DMS53 treated with DMSO at 0.1 percent for 48 hours (cell line): ENCODE measurements around the gene CHST15.
"Not testable (repeated sequence)": the region's sequence is repeated elsewhere in the genome, so short reads cannot be mapped to it uniquely, and the experiment has no call there.

ENCODE experiments used
- DNase-seq: peaks from one replicate; lab custom pipeline; 2025; ENCODE audit not compliant: unreplicated experiment; lab: John Stamatoyannopoulos, UW

CHST15 gene

DNA sequence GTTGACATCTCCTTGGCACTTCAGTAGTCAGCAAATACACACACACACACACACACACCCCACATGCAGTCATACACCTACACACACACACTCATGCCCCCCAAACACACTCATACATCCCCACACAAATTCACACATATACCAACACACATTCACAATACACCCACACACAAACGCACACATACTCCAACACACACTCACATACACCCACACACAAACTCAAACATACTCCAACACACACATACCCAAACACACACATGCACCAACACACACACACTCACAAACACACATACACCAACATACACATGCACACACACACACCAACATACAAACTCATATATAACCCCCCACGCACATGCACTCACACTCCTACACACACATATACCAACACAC, 31.4 kb upstream of the CHST15 start:
- DNase-seq: no peak

DNA sequence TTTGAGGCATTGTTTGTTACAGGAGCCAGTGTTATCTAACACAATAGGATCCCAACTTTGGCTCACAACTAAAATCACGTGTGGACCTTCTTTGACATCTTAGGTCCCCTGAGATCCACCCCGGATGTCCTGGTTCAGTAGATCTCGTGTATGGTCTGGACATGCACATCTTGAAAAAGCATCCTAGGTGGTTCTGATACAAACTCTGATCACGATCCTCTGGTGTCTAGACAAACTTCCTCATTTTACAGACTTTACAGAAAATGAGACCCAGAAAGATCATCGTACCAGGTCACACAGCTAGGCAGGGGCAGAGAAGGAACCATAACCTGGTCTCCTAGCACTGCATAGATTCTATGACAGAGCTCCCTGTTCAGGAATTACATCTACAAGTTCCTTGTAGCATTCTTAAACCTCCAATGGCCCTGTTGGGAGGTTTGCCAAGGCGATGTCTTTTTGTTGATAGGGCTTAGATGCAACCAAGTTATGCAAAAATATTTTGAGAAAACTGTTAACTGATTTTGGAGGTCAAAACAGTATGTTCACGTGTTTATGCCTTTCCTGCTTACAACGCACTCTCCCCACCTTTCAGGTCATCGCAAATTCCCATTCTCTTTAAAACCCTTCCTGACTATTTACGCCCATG, 30.8 kb upstream of the CHST15 start:
- no peak for DNase-seq

DNA sequence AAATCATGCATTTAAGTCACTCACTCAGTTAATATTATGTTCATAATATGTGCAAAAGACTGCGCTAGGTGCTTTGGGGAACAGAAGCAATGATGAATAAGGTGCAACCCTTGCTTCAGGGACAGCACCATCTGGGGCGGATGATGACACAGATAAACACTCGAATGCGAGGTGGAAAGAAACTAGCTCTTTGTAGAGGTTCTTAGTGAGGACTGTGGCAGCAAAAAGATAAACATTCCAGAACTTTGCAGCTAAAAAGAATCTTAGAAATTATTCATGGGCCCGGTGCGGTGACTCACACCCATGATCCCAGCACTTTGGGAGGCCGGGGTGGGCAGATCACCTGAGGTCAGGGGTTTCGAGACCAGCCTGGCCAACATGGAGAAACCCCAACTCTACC, 29.8 kb upstream of the CHST15 start:
- DNase-seq: no peak

DNA sequence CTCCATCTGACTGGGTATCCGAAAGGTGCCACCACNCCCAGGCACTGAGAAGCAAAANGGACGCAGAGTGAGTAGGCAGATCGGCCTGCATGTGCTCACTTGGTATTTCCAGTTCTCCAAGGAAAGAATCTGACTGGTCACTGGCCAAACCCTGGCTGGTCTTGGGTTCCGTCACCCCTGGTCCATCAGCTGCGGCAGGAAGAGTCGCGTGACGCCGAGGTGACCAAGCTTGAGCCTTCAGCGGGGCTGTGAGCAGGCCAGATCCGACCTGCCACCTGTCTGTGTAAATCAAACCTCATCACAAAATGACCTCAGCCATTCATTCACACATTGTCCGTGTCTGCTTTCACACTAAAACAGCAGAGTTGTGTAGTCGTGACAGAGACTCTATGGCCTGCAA, 28.8 kb upstream of the CHST15 start:
- DNase-seq: no peak

DNA sequence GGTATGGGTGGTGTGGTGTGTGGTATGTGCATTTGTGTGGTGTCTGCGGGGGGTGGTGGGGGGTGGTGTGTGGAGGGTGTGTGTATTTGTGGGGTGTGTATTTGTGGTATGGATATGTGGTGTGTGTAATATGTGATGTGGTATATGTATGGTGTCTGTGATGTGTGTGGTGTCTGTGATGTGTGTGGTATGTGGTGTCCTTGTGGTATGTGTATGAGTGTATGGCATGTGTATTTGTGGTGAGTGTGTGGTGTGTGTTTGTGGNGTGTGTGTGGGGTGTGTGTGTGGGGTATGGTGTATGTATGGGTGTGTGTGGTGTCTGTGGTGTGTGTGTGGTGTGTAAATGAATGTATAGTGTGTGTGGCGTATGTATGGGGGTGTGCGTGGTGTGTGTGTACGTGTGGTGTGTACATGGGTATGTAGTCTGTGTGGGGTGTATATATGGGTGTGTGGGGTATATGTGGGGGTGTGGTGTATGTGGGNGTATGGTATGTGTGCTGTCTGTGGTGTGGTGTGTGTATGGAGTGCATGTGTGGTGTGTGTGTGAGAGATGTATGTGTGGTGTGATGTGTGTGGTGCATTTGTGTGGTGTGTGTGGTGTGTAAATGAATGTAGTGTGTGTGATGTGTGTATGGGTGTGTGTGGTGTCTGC, 27.1 kb upstream of the CHST15 start:
- no peak for DNase-seq

DNA sequence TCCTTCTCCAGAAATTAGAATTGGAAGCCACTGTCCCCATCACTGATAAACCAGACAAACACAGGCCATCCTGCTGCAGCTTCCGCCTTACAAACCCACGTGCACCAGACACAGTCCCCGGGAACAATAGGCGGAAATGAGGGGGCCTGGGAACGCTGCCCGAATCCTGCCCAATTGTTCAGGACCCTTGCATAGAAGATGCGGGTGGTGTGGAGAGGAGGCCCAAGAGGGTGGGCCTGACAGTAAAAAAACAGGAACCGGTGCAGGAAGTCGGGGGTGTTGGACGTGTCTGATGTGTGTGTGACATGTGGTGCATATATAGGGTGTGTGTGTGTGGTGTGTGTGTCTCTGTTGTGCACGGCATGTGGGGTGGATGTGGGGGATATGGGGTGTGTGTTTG, 26.5 kb upstream of the CHST15 start:
- no peak for DNase-seq

DNA sequence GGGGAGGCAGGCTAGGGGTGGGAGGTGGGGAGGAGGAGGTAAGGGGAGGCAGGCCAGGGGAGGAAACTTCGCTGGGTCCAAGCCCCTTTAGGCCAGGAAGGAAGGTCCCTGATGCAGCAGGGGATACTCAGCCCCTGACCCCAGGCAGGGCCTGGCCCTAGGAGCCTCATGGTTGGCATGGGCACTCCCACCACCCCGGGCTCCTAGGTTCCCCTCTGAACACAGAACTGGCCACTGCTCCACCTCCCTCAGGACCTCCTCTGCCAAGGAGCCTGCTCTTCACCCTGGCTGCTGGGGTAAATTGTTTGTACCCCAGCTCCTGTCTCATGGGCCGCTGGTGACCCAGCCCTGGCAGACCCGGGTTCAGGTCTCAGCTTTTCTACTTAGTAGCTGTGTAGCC, 25.8 kb upstream of the CHST15 start:
- no peak for DNase-seq

DNA sequence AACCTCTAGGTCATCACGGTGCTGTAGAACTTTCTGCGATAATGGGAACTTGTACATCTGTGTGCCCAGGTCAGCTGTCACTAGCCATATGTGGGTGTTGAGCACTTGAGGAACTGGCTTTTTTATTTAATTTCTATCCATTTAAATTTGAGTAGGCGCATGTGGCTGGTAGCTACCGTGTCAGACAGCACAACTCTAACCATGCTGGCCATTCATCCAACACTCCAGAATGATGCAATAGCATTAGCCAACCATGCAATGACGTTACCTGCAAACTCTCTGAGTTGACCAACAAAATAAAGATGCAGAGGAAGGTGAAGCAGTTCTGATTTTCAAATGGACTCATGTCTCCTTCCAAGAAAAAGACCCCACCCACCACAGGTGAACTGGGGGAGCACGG, 24.4 kb upstream of the CHST15 start:
- no peak for DNase-seq

DNA sequence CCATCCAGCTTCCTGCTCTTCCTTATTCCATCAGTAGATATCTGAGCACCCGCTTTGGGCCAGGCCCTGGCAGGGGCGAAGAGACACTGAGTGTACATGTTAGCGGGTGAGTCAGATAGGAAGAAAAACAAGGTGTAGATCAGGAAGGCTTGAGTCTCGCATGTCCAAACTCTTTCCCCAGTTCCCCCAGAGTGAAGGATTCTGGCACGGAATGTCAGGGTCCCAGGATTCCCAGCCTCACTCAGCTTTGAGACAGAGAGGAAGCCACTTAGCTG, 24.1 kb upstream of the CHST15 start:
- DNase-seq: no peak

DNA sequence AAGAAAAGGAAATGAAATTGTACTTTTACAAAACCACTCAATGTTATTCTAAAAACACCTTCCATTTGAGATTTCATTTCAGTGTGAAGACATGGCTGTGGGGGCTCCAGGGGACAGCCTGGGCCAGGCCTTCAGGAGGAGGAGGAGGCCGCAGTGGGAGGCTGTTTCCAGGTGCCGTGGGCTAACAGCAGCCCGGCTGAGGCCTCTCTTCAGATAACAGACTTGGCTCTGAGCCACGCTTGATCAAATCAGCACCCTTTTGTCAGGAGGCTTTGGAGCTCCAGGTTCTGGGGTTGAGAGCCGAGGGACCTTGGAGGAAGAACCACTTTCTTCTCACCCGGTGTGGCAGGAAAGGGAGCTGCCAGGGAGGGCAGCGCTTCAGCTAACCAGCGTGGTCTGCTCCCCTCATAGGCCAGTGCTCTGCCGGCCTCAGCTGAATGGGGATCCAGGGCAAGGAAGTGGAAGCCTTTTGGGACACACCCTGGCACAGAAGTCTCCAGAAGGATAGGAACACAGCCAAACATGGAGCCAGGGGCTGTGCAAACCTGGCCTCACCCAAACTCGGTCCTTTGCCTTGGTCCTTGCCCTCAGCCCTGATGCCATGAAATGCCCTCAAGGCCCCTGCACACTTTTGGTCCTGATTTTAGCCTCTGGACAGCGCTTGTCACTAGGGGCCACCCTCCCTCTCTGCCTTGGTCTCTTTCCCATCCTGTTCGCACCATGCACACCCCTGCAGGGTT, 23.5 kb upstream of the CHST15 start:
- DNase-seq: no peak

DNA sequence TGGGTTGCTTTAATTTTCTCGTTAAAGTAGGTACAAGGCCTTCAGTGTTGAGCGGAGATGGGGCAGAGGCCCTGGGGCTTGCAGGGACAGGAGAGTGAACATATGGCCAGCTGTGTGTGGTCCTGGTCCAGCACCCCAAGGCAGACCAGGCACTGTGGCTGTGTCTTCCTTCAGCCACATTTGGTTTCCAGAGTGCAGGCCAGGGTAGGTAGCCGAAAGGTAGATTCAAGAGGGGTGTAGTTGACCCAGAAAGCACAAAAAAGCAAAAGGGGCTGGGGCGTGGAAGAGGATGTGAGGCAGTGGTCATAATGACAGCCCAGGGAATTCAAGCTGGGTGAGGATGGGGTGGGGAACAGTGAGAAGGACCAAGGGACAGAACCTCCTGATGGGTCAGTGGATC, 21.3 kb upstream of the CHST15 start:
- DNase-seq: no peak

DNA sequence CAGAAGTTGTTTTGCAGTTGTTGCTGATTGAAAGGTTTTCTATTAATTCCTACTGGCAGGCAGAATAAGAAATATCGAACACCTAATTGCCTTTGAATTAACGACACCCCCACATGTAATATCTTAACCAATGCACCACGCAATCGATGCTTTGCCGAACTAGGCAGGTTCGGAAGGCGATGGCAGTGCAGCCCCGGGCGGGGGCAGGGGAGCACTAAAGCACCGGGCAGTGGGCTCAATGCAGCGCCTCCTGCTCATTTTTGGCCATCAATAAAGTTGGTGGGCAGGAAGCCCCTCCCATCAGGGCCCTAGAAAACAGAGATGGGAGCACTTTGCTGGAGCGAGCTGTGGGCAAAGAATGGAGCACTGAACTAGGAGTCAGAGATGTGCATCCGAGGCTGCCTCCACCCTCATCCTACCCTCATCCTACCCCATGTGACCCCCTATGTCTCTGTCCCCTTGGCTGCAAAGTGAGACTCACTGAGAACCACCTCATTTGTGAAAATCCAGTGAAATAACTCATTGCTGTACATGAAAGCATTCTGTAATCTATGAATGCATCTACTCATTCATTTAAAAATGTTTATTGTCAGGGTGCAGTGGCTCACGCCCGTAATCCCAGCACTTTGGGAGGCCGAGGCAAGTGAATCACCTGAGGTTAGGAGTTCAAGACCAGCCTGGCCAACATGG, 19.6 kb upstream of the CHST15 start:
- no peak for DNase-seq

DNA sequence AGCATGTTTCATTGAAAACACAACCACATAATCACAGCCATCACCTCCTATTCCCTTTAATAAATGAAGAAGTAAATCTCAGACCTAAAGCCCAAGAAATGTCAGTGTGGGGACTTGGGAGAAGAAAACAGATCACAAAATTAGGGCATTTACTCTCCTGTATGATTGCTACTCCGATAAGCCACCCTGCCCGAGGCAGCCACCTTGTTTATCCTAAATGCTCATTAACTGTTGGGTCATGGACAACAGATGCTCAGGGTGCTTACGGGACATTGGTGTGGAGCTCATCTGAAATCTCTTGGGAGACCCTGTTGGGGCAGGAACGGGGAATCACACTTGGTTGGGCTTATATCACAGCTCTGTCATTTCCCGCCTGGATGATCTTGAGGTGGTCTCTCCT, 17.5 kb upstream of the CHST15 start:
- no peak for DNase-seq

DNA sequence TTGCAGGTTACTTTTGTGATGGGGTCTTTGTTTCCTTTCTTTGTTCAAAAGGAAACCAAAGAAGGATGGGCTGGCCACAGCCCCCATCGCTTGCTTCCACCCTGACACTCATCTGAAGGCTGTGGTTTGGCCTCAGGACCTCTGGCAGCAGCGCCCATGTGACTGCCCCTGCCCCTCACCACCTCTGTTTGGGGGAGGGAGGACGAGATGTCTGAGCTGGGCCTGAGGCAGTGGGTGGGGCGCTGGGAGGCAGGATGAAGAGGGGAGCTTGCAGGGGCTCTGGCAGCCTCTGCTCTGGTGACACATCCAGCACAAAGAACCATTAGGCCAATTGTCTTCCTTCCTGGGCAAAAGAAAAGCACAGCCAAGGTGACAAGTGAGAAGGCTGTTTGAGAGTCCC, 15.9 kb upstream of the CHST15 start:
- DNase-seq: no peak

DNA sequence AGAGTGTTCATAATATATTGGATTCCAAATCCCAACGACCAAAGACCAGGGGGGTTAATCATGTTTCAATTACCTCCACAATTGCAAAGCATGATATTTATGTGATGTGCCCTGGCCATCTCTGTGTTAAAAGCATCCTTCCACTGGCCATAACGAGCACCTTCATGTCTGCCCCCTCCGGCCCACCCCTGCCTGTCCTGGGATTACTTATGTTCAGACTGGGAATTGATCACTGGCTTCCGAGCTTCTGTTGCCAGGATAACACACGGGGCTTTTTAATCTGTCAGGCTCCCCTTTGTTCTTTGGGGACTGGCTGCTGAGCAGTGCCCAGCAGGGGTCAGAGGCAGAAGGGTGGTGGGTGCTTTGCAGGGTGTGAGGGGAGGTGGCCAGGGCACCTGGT, 13.7 kb upstream of the CHST15 start:
- DNase-seq: no peak

DNA sequence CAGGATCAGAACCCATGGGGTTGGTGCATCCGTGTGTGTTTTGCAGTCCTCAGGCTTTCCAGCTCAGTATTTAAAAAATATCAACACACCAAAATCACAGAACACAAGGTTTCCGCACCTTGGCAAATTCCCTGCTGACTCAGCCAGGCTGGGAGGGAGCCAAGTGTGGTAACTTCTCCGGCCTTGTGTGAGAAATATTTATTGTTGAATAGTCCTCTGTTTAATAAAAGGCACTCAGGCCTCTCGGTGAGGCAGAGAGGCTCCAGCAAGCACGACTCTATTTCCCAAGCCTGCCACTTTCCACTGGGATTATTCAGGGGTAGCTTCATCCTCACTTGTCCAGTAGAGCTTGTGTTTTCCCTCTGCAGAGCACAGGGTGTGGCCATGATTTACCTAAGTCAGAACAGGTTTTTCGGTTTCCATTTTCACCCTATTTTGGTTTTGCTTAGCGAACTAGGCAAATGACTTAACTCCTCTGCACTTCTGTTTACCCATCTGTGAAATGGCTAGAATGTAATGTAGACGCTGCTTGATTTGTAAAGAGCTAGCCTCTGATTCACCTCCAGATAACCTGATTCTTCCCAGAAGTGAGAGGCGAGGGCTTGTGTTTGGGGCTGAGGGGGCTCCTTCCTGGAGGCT, 13.0 kb upstream of the CHST15 start:
- DNase-seq: no peak

DNA sequence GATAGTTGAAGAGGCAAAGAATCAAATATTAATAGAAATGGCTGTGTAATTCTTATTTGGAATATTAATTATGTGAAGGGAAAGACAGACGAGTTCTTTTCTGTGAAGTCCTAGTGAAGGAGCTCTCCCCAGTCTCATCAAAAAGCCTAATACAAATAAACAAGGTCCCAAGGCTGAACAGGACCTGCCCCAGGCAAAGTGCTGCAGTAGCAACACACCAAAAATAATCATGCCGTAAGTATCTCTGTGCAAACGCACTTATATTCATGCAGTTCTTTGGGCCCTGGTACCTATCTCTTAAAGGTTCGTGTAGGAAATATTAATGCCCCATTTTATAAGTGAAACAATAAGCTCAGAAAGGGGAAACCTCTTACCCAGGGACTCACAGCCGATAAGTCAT, 12.2 kb upstream of the CHST15 start:
- no peak for DNase-seq

DNA sequence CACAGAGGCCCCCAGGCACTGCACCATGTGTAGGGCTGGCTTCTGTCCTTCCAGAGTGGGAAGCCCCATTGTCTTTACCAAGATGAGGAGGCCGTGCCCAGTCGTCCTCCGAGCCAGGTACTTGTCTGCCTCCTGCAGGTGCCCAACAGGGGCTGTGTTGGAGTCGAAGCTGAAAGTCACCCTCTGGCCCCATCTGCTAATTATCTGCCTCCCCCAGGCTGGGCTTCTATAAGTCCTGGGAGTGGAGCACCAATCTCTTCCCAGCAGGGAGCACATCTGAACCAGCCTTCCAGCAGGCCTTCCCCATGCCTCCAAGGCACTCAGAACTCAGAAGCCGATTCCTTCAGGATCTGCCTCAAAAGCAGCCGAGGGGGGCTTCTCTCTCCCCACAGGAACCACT, 11.6 kb upstream of the CHST15 start:
- DNase-seq: no peak

DNA sequence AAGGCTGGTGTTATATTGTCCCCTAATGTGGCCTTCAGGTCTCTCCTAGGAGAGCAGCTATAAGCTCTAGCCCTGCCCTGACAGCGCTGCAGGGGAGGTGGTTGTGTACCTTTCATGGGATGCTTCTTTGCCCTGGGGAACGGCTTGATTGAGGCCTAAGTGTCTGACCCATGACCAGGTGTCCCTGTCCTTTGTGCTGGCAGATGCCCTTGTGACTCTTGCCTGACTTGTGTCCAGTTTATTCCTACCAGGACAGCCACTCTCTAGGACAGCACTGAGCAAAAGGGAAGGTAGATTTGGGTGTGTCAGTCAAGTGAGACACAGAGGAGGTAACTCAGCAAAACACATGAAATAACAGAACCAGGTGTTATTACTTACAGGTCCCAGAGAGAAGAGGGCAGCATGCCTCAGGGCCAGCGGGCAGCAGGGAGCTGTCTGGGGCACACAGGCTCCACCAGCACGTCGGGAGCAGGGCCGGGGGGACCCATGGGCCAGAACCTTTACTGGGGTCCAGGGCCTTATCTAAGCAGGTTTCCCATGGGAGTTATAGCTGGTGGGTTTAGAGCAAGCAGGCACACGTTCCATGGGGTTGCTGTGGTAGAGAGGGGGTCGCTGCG, 10.7 kb upstream of the CHST15 start:
- DNase-seq: no peak

DNA sequence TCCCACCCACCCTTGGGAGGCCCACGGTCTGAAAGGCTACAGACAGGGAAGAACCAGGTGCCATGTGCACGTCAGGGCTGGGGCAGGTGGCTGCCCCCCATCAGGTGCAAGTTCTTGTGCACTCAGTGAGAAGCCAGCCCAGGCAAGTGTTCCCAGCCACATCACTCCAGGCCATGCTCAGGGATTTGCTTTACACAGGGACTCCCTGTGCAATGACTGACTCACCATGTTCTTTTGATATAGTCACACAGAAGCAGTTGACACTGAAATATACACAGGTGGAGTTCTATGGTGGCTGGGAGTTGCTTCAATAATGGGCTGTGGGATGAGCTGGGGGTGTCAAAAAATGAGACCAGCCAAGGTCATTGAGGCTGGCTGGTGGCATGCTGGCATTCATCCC, 8.0 kb upstream of the CHST15 start:
- no peak for DNase-seq

DNA sequence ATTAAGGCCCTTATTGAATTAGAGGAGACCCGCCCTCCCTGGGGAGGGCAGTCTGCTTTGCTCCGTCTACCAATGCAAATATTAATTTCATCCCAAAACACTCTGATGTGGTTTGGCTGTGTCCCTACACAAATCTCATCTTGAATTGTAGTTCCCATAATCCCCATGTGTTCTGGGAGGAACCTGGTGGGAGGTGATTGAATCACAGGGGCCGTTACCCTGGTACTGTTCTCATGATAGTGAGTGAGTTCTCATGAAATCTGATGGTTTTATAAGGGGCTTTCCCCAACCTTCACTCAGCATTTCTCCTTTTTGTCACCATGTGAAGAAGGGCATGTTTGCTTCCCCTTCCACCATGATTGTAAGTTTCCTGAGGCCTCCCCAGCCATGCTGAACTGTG, 7.3 kb upstream of the CHST15 start:
- not testable (repeated sequence) for DNase-seq
